ENCODE results near the gene RAB14. TPM values are rescaled to one million over a fixed set of nuclear protein-coding genes. Genes with fewer than 3 reads are reported as not detected.

Gene RAB14
- total RNA-seq = 10 to 100 TPM; 20.7 to 50.3 (median 37.9) TPM

DNA sequence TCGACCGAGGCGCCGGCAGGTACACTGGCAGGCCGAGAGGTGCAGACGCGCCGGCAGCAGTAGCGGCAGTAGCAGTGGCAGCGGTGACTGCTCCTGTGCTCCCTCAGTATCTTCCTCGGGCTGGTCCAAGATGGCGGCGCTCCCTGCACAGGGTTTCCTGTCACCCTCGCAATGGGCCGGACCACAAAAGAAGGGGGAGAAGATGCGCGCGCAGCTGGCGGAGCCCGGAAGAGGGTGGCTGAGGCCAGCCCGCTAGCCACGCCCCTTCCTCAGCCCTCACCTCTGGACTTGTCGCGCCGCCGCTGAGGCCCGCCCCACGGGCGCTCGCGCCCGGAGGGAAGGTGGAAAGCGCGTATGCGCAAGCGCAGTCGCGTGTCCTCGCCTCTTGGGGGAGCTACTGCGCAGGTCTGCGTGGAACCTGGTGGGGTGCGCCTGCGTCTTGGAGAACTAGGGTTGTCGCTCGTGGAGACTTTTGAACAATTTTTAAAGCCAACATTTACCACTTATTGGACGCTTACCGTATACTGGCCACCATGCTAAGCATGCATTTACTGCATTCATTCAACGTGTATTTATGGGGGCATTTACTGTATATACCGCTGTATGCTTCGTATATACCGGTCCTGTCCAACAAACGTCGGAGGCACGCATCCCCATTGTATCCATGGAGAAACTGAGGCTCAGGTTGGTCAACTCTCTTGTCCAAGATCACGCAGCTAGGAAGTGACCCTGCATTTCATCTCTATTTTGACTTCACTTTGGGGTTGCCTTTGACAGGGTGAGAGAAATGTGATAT lies at the start of gene RAB14:
RAB14 (minus strand) TSS at position 132 of the 796 bp plus-strand sequence. CDS start 8,457 bp downstream, outside the sequence.
- no peaks in the 10 kb centered on the region for H3K36me3 ChIP-seq
- peaks cover 30 to 41% (median 35%) of the 10 kb centered on the region in 4 donors for H3K4me1 ChIP-seq
- in situ Hi-C loops (cut with MboI; ENCODE audit: low pct_ligation_motif_present in 1 of 4, low pct_unique_long_range_greater_than_20kb in 1 of 4, low sequenced_read_pairs in 3 of 4) = loop anchor here in 2 of 4 donors (25.0 kb wide), 1 partner anchor 110 kb away; no protein-coding TSS in a partner anchor
- DNase-seq = peak; percentile 100
- H3K4me3 ChIP-seq = peak within 1 kb of the TSS; percentile 69 to 99 (median 82)
- intact Hi-C loops (cut with DNase I; ENCODE audit: low total_unique reads) = no loop called here
- 2 to 33% methylated on average over 1 to 50 of the region's 55 CpGs for WGBS, 2 donors (ENCODE audit: low coverage in 1 of 2)
- H3K9me3 ChIP-seq = no peaks in the 10 kb centered on the region
- no peaks in the 10 kb centered on the region for H3K27me3 ChIP-seq
- H3K27ac ChIP-seq = peak within 1 kb of the TSS; percentile 95 to 99 (median 96)
- TF ChIP-seq, protein P1, sequence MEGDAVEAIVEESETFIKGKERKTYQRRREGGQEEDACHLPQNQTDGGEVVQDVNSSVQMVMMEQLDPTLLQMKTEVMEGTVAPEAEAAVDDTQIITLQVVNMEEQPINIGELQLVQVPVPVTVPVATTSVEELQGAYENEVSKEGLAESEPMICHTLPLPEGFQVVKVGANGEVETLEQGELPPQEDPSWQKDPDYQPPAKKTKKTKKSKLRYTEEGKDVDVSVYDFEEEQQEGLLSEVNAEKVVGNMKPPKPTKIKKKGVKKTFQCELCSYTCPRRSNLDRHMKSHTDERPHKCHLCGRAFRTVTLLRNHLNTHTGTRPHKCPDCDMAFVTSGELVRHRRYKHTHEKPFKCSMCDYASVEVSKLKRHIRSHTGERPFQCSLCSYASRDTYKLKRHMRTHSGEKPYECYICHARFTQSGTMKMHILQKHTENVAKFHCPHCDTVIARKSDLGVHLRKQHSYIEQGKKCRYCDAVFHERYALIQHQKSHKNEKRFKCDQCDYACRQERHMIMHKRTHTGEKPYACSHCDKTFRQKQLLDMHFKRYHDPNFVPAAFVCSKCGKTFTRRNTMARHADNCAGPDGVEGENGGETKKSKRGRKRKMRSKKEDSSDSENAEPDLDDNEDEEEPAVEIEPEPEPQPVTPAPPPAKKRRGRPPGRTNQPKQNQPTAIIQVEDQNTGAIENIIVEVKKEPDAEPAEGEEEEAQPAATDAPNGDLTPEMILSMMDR (IDR thresholded peaks at IDR 0.05) = peak; percentile 49 to 76 (median 58)
- no peak for TF ChIP-seq EP300 (IDR thresholded peaks at IDR 0.05; ENCODE audit: low read depth)
- TF ChIP-seq POLR2A (IDR thresholded peaks at IDR 0.05) = peak; percentile 73
- TF ChIP-seq POLR2AphosphoS5 (IDR thresholded peaks at IDR 0.05) = peak; percentile 84 to 90 (median 87)

DNA sequence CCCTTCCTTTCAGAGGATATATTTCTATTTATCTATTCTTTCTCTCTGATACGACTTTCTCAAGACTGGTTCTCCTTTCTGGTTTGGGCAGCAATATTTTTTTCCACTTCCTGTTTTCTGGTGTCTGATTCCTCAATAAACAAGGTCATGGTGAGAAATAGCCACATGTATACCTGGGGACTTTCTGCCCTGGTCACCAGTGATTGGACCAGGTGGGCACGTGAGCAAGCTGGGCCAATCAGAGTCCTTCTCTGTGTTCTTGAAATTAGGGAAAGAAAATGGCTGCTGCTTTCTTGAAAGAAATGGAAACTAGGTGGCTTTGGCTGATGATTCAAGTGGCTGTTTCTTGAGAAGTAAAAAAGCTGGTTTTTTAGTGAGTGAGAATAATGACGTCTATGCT lies 47.9 kb upstream of the RAB14 start:
- Histone ChIP-seq H3K36me3 (peaks cover 0 to 3% (median 0%) of the 10 kb centered on the region in 4 donors), H3K27ac (no peak overlapping the region), H3K4me3 (no peak overlapping the region), H3K27me3 (no peaks in the 10 kb centered on the region), H3K9me3 (peaks cover 0 to 2% of the 10 kb centered on the region in 2 donors), H3K4me1 (no peaks in the 10 kb centered on the region)
- intact Hi-C loops (cut with DNase I; ENCODE audit: low total_unique reads) (no loop called here), in situ Hi-C loops (cut with MboI; ENCODE audit: low pct_ligation_motif_present in 1 of 4, low pct_unique_long_range_greater_than_20kb in 1 of 4, low sequenced_read_pairs in 3 of 4) (no loop called here)
- DNase-seq = no peak
- WGBS, 2 donors (ENCODE audit: low coverage in 1 of 2) = 69 to 89% methylated on average over 2 to 3 of the region's 3 CpGs
- TF ChIP-seq POLR2A (IDR thresholded peaks at IDR 0.05) (no peak), EP300 (IDR thresholded peaks at IDR 0.05; ENCODE audit: low read depth) (no peak), POLR2AphosphoS5 (IDR thresholded peaks at IDR 0.05) (no peak)
- TF ChIP-seq, protein P1 (IDR thresholded peaks at IDR 0.05) = no peak

DNA sequence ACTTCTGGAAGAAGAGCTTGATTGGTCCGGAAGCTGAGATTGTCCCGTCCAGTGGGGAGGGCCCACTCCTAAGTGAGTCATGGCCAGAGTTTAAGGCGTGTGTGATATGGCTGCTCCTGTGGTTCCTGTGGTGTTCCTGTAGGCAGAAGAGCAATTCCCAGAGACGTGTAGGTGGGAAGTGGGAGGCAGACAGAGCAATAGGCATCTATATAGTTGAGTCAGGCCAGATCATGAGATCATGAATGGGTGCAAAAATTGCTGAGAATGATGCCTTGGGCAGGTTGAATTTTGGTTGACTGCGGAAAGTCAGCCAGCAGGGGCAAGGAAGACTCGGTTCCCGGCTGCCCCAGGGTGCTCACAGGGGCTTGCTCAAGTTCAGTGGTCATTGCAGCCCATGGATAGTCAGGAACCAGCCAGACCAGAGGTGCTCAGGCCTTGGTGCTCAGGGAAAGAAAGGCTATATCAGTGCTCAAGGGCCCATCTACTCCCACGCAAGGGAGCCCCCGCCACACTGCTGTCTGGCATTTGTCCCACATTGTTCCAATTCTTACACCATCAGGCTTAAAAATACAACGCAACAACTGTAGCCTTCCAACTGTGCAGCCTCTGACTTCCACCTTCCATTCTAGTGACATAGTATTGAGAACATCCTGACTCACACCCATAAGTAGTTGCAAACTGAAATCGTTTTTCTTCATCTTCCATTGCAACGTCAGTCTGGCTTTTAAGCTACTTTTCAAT lies 45.3 kb upstream of the RAB14 start:
- Histone ChIP-seq H3K36me3 (peaks cover 0 to 7% (median 0%) of the 10 kb centered on the region in 4 donors), H3K27me3 (no peaks in the 10 kb centered on the region), H3K27ac (no peak overlapping the region), H3K4me1 (peaks cover 0 to 5% (median 0%) of the 10 kb centered on the region in 4 donors), H3K9me3 (peaks cover 0 to 6% of the 10 kb centered on the region in 2 donors), H3K4me3 (no peak overlapping the region)
- intact Hi-C loops (cut with DNase I; ENCODE audit: low total_unique reads) (no loop called here), in situ Hi-C loops (cut with MboI; ENCODE audit: low pct_ligation_motif_present in 1 of 4, low pct_unique_long_range_greater_than_20kb in 1 of 4, low sequenced_read_pairs in 3 of 4) (no loop called here)
- DNase-seq = no peak
- TF ChIP-seq, protein P1 (IDR thresholded peaks at IDR 0.05) = no peak
- TF ChIP-seq EP300 (IDR thresholded peaks at IDR 0.05; ENCODE audit: low read depth) (no peak), POLR2A (IDR thresholded peaks at IDR 0.05) (no peak), POLR2AphosphoS5 (IDR thresholded peaks at IDR 0.05) (no peak)
- 82 to 88% methylated on average over 5 to 12 of the region's 12 CpGs for WGBS, 2 donors (ENCODE audit: low coverage in 1 of 2)

DNA sequence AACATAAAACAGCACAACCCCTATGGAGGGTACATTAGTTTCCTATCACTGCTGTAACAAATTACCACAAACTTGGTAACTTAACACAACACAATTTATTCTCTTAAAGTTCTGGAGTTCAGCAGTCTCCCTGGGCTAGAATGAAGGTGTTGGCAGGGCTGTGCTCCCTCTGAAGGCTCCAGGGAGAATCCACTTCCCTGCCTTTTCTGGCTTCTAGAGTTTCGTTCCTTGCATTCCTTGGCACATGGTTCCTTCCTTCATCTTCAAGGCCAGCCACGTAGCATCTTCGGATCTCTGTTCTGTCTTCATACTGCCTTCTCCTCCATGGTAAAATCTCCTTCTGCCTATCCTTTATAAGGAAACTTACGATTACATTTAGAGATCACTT lies 41.3 kb upstream of the RAB14 start:
- WGBS, 2 donors (ENCODE audit: low coverage in 1 of 2) = 80 to 84% methylated on average over 1 to 4 of the region's 4 CpGs
- TF ChIP-seq, protein P1 (IDR thresholded peaks at IDR 0.05) = no peak
- no peak for TF ChIP-seq POLR2A (IDR thresholded peaks at IDR 0.05)
- no peak for TF ChIP-seq POLR2AphosphoS5 (IDR thresholded peaks at IDR 0.05)
- TF ChIP-seq EP300 (IDR thresholded peaks at IDR 0.05; ENCODE audit: low read depth) = no peak
- no peak for DNase-seq
- peaks cover 0 to 7% (median 0%) of the 10 kb centered on the region in 4 donors for H3K36me3 ChIP-seq
- in situ Hi-C loops (cut with MboI; ENCODE audit: low pct_ligation_motif_present in 1 of 4, low pct_unique_long_range_greater_than_20kb in 1 of 4, low sequenced_read_pairs in 3 of 4) (no loop called here), intact Hi-C loops (cut with DNase I; ENCODE audit: low total_unique reads) (no loop called here)
- H3K9me3 ChIP-seq = peaks cover 0 to 6% of the 10 kb centered on the region in 2 donors
- H3K4me1 ChIP-seq = peaks cover 0 to 13% (median 9%) of the 10 kb centered on the region in 4 donors
- H3K4me3 ChIP-seq = no peak overlapping the region
- H3K27ac ChIP-seq = peak overlapping the region; percentile 12 to 66 (median 44)
- H3K27me3 ChIP-seq = no peaks in the 10 kb centered on the region

Data from transverse colon (tissue), 4 donors.